H1 (cell line): ENCODE measurements around the gene RMND5B. TPM values are rescaled to one million over a fixed set of nuclear protein-coding genes. Genes with fewer than 3 reads are reported as not detected.

Source experiments
- CEBPB ChIP-seq: IDR thresholded peaks from 2 replicates; pipeline ENCODE4 v1.6.1; 2012; ENCODE audit warnings: low read depth, low read length
- CHD1 ChIP-seq: IDR thresholded peaks from 2 replicates; pipeline ENCODE4 v1.6.1; 2012; ENCODE audit warnings: low read depth, low read length, improper control_type of control experiment
- CHD2 ChIP-seq: IDR thresholded peaks from 2 replicates; pipeline ENCODE4 v1.6.1; 2012; ENCODE audit warnings: low read length, improper control_type of control experiment
- EP300 ChIP-seq, 2 experiments: IDR thresholded peaks; 1 replicate in 1 of 2; 2 replicates in 1 of 2; pipeline ENCODE4 v1.6.1; 2011 to 2012; ENCODE audit warnings: low read depth in 2 of 2, low read length in 2 of 2, mild to moderate bottlenecking in 2 of 2, borderline replicate concordance in 1 of 2, inconsistent platforms in 1 of 2, moderate library complexity in 1 of 2
- GTF2F1 ChIP-seq: IDR thresholded peaks from 2 replicates; pipeline ENCODE4 v1.6.1; 2012; ENCODE audit warnings: low read depth, low read length, improper control_type of control experiment, borderline replicate concordance
- HDAC2 ChIP-seq, 2 experiments: fragments of 300-600 bp in 1 of 2; sonication (generic) in 1 of 2; IDR thresholded peaks; 2 replicates each; pipeline ENCODE4 v1.6.1; 2011 to 2012; ENCODE audit warnings: low read depth in 2 of 2, low read length in 2 of 2, mild to moderate bottlenecking in 2 of 2, moderate library complexity in 2 of 2, borderline replicate concordance in 1 of 2, inconsistent platforms in 1 of 2
- KDM4A ChIP-seq: IDR thresholded peaks from one replicate; pipeline ENCODE4 v1.7.1; 2012; ENCODE audit warnings: low read depth, mild to moderate bottlenecking, moderate library complexity, low read length, inconsistent platforms; ENCODE audit not compliant: severe bottlenecking
- KDM5A ChIP-seq: fragments of 200-600 bp; IDR thresholded peaks from 2 replicates; pipeline ENCODE4 v1.7.1; 2012; ENCODE audit warnings: mild to moderate bottlenecking, low read length, inconsistent platforms, mixed read lengths
- POLR2AphosphoS5 ChIP-seq: IDR thresholded peaks from 2 replicates; pipeline ENCODE4 v1.6.1; 2011; ENCODE audit warnings: low read depth, low read length
- SP1 ChIP-seq: IDR thresholded peaks from 2 replicates; pipeline ENCODE4 v1.6.1; 2011; ENCODE audit warnings: low read depth, low read length
- SP4 ChIP-seq: IDR thresholded peaks from 2 replicates; pipeline ENCODE4 v1.6.1; 2012; ENCODE audit warnings: low read length, inconsistent platforms
- TCF12 ChIP-seq: IDR thresholded peaks from 2 replicates; pipeline ENCODE4 v1.6.1; 2011; ENCODE audit warnings: low read depth, mild to moderate bottlenecking, low read length
- polyA plus RNA-seq, 7 experiments: library from polyadenylated mRNA; depleted of rRNA in 3 of 7; stranded (reverse) in 5 of 7; unstranded in 2 of 7; fragments of >200 nt in 5 of 7; fragments of 200-250 nt in 2 of 7; gene quantifications; 1 replicate in 5 of 7; 2 replicates in 1 of 7; 4 replicates in 1 of 7; pipeline versions ENCODE4 v1.2.1 to v1.2.3, GENCODE V29; 2011 to 2013; ENCODE audit warnings: missing spikeins in 2 of 7, mixed read lengths in 2 of 7
- total RNA-seq: library from RNA; stranded (reverse); fragmentation: NEBNext Ultra II Directional; extraction: Animal tissue kit (Norgen Biotek cat#: 25700); gene quantifications from 2 replicates; pipeline ENCODE4 v1.2.1, GENCODE V29; 2021

The RMND5B gene
- total and polyA plus RNA-seq, 2 of the 8 experiments (the other 6 are each of a cell fraction or from before 2014, with no cell fraction given), result 75.9 to 90.2 TPM

DNA sequence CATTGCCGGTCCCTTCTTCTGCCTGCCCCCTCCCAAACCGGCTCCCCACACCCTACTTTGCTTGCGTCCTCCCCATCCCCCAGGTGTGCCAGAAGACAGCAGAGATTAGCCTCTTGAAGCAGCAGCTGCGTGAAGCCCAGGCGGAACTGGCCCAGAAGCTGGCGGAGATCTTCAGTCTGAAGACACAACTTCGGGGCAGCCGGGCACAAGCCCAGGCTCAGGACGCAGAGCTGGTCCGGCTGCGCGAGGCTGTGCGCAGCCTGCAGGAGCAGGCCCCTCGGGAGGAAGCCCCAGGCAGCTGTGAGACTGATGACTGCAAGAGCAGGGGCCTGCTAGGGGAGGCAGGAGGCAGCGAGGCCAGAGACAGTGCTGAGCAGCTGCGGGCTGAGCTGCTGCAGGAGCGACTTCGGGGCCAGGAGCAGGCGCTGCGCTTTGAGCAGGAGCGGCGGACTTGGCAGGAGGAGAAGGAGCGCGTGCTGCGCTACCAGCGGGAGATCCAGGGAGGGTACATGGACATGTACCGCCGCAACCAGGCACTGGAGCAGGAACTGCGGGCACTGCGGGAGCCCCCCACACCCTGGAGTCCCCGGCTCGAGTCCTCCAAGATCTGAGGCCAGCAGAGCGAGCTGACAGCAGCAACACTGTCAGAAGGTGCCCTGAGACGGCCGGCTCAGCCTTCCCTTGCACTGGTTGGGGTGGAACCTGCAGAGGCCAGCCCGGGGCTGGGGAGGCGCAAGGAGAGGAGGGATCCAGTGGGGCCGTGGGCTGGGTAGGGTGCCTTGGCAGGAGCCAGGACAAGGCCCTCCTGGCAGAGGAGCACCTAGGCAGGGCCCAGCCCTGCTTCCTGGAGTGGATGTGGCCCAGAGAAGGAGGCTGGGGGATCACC is 9.2 kb upstream of the RMND5B start (continued):
- no peak for TF ChIP-seq KDM5A
- TF ChIP-seq SP4, result no peak
- TF ChIP-seq GTF2F1, result no peak
- no peak for TF ChIP-seq SP1
- no peak for TF ChIP-seq EP300 (IDR thresholded peaks at IDR 0.05; ENCODE audit: borderline replicate concordance in 1 of 2, low read depth in 2 of 2, low read length in 2 of 2)
- no peak; the same call in 1 of the 2 replicates for TF ChIP-seq POLR2AphosphoS5
- TF ChIP-seq HDAC2 (IDR thresholded peaks at IDR 0.05; ENCODE audit: borderline replicate concordance in 1 of 2, low read depth in 2 of 2, low read length in 2 of 2), result no peak
- TF ChIP-seq TCF12, result no peak
- no peak for TF ChIP-seq KDM4A
- no peak for TF ChIP-seq CHD2
- TF ChIP-seq CHD1, result no peak
- TF ChIP-seq CEBPB, result no peak
